B cell (primary cell): ENCODE results near the gene EDNRB.

Experiments used
- CTCF ChIP-seq: fragments of 200-600 bp; IDR thresholded peaks from one replicate; pipeline ENCODE4 v1.8.0; 2022; ENCODE audit warnings: antibody characterized with exemption, mild to moderate bottlenecking
- EZH2 ChIP-seq: IDR thresholded peaks from 2 replicates; pipeline ENCODE4 v1.6.1; 2012; ENCODE audit warnings: borderline replicate concordance, low read depth, mild to moderate bottlenecking, moderate library complexity, low read length; ENCODE audit not compliant: insufficient read depth, poor library complexity, severe bottlenecking

- TF ChIP-seq CTCF (no peak), EZH2 (no peak)
Measured at GRCh38 chr13:77878190-77878589, 40.4 kb downstream of the EDNRB start.
